ENCODE results near the gene SLC43A3.

- TF ChIP-seq EZH2 (IDR thresholded peaks at IDR 0.05; ENCODE audit: insufficient read depth, poor library complexity, severe bottlenecking) (no peak), EZH2phosphoT487 (IDR thresholded peaks at IDR 0.05; ENCODE audit: insufficient read depth, low read depth) (no peak)
These were observed 69.6 kb downstream of the SLC43A3 start for GRCh38 chr11:57357310-57357709.
